ENCODE data around the gene MYRIP.
"Not testable (repeated sequence)": the region's sequence is repeated elsewhere in the genome, so short reads cannot be mapped to it uniquely, and the experiment has no call there.

The MYRIP gene

DNA sequence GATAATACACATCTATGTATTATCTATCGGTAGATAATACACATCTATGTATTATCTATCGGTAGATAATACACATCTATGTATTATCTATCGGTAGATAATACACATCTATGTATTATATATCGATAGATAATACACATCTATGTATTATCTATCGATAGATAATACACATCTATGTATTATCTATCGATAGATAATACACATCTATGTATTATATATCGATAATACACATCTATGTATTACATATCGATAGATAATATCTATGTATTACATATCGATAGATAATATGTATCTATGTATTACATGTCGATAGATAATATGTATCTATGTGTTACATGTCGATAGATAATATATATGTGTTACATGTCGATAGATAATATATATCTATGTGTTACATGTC lies 275.0 kb downstream of the MYRIP start:
- not testable (repeated sequence) for DNase-seq (ENCODE audit: low read depth)

DNA sequence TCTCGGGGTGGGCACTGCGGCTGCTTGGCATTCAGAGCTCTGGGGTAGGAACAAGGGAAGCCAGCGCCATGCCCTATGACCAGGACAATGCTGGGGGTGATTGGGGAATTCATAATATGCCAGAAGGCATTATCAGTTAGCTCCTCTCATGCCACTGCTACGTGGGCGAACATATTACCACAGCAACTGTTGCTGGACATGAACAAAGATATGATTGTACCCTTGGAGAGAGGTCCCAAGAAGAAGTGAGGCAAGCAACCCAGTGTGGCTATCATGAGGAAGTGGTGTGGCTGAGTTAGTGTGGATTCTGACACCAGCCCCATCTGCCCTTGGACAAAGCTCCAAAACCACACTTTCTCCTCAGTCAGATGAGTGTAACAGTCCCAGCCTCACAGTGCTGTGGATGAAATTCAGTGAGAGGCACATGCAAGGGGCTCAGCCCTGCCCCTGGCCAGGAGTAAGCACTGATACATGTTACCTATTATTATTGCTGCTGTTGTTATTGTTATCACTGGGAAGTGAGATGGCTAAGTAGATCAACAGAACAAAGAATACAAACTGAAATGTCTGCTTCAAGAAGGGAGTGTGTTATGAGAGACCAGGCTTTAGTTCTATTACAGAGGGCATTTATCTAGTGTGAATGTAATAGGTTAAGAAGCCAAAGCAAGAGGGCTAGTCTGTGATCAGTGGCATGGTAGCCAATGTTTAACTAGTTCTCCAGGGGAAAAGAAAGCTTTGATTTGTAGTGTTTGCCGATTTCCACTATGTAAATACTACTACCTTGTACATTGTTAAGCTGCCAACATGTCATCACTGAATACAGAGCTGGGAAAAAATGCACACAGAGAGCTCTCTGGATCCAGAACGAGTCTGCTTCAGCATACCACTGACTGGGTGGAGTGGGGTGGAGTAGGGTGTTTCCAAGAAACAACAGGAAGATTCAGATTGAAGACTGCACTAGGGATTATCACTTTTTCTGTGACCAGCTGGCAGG lies 277.8 kb downstream of the MYRIP start:
- no peak for DNase-seq (ENCODE audit: low read depth)

DNA sequence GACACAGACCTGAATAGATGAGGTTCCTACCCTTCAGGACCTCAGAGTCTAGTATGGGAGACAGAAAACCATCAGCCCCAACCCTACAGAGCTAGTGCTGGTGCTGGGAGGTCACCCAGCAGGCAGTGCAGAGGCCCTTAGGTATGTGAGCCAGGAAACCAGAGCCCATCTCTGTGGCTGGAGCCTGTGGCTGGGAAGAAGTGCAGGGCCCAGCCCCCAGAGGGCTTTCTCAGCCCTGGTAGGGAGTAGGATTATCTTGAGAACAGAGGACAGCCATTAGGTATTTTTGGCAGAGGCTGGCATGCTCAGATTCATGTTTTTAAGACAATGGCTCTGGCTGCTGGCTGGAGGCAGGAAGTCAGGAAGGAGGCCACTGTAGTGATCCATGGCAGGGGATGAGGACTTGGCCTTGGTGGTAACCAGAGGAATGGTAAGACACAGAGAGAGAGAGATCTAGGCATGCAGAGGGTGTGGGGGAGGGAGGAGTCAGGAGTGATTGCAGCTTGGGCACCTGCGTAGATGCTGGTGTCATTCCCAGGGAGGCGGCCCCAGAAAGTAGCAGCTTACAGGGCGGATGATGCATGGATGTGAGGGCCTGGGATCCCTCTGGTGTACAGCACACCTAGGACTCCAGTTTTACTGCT lies 279.2 kb downstream of the MYRIP start:
- DNase-seq (ENCODE audit: low read depth): no peak

DNA sequence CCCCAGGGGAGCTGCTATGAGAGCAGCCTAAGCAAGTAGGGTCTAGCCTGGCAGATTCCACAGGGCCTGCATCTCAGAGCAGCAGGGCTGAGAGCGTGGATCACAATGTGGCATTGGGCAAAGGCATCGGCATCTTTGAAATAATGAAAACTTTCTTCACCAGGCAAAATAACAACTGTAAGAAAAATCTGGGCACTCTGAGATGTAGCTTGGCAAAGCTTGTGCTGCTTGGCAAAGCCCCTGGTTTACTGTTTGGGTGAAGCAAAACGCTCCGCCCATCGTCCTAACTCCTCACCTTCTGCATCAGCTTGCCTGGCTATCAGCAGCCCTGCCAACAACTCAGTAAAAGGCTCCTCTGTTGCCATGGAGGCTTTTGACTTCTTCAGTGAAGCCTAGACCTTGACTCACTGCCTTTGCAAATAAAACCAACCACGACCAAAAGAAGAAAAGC lies 287.3 kb downstream of the MYRIP start:
- DNase-seq (ENCODE audit: low read depth): no peak

DNA sequence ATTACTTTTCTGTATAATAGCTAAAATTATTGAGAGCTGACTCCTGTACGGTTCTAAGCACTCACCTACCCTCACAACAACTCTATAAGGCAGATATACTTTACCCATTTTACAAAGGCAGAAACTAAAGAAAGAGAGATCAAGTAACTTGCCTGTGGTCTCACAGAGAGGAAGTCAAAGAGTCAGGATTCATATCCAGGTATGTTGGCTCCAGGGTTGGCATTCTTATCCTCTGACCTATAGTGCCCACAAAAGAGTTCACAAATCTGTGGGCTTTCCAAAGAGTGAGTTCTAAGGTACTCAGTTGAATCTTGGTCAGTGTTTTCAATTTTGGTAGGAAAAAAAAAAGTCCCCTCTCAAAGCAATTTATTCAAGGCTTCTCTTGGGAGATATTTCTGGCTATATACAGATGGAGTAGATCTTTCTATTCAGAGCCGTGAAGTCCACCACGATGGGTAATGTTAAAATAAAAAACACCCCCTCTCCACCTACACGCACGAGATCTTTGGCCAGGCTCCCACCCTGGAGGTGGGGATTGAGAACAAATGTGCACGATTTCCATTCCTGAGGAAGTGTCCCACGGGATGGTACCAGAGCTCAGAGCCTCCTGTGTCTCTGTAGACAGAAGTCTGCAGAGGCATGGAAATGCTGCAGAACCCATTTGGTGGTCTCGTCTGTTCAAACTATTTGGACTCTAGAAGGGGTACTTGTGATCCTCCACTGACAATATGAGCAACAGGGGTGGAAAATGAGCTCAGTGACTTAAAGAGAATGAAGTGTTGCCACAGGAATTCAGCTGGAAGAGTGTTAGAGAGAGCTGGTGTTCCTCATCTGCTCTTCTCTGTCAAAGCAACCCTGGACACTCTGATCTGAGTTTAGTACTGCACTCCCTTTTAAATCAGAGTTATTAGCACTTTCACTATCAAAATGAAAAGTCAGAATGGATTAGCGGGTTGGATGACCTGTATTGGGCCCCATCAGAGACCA lies 288.0 kb downstream of the MYRIP start:
- DNase-seq (ENCODE audit: low read depth): no peak

DNA sequence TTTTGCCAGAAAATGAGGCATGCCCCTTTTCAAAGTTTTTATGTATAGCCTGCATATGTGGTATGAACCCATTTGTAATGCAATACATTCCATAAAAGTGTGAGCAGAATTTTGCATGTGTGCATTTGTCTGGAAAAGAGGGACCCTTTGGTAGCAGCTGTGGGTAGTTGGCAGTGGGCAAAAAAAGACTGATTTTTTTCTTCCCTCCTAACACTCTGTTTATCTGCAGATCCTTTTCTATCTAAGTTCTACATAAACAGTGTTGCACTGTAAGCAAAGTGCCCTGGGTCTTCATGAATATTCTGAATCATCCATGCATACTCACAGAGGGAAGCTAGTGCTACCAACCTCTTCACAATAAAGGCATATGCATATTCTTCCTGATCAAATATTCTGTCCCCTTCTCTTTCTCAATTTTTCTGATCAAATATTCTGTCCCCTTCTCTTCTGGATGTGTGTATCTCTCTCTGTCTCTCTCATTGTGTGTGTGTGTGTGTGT lies 288.9 kb downstream of the MYRIP start:
- no peak for DNase-seq (ENCODE audit: low read depth)

DNA sequence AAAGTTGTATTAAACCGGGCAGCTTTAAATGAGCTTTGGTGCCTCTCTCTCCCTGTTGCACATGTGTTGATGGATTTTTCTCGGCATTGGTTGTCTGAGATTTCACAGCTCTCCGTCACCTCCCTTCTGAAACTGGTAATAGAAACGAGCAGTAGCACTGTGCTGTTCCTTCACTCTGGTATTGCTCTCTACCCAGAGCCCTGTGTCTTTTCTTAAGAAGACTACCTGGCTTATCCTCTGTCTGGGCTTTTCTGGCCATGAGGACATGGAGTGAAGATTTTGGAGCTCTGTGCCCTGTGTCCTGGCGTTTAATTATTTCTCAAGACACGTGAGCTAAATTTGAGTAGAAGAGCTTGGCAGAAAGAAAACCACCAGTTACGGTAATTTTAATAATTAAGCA lies 290.5 kb downstream of the MYRIP start:
- DNase-seq (ENCODE audit: low read depth): no peak

DNA sequence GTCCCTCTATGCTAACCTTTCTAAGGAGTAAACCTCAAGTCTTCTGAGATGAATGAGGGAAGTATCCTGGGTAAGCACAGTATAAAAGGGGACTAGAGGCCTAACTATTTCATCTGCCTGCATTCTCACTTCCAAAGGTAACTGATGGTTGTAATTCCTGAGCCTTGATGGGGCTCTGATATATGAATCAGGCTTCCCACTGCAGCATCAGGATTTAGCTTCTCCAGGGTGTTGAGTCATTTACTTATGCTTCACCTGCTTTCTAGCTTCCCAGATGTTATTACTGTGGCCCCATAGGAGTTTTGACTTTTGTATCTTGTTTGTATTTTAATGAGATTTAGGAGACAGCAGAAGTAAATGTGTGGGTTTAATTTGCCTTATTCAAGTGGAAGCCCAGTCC lies 292.8 kb downstream of the MYRIP start:
- DNase-seq (ENCODE audit: low read depth): no peak

DNA sequence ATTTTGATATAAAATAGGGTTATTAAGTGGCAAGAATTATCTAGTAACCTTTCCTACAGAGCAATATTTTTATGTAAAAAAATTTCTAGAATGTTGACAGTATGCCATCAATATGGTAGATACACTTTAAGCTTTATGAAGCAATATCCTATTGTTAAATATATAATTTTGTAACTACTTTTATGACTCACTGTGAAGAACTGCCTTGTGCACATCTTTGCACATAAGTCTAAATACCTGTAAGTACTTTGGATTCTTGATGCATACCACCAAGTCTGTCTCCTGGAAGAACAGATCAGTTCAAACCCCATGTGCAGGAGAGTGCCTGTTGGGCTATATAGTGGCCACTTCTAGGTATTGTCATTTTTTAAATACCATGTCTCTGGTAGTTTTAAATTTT lies 294.4 kb downstream of the MYRIP start:
- no peak for DNase-seq (ENCODE audit: low read depth)

DNA sequence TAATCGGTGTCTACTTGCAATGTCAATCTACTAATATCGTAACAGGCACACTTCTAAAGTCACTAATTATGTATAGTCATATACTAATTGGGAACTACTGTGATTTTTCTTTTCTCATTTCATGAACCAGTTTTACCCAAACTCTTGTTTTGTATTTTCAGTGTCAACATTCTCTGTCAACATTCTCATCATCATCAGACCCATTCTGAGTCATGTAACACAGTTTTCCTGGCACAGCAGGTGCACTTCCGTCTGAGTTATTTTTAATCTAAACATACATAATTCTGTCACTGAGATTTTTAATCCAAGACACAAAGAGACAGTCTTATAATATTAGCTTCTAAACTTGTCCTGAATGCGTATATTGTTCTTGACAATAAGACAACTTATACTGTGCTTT lies 295.0 kb downstream of the MYRIP start:
- DNase-seq (ENCODE audit: low read depth): no peak

DNA sequence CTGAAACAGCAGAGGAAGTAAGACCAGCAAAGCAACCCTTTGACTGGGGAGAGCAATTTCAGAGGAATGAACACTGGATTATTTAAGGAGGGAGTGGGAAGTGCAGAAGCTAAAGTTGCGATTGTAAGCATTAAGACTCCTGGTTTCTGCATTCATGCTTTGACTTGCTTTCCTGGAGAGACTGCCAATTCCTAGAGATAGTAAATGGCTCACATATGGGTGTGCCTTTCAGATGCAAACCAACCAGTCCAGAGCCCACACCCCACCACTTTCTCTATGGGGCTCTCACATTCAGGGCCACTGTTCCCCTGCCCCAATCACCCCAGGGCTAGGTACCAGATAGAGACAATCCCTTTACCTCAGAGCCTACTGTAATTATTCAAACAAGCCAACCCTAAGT lies 299.2 kb downstream of the MYRIP start:
- DNase-seq (ENCODE audit: low read depth): no peak

DNA sequence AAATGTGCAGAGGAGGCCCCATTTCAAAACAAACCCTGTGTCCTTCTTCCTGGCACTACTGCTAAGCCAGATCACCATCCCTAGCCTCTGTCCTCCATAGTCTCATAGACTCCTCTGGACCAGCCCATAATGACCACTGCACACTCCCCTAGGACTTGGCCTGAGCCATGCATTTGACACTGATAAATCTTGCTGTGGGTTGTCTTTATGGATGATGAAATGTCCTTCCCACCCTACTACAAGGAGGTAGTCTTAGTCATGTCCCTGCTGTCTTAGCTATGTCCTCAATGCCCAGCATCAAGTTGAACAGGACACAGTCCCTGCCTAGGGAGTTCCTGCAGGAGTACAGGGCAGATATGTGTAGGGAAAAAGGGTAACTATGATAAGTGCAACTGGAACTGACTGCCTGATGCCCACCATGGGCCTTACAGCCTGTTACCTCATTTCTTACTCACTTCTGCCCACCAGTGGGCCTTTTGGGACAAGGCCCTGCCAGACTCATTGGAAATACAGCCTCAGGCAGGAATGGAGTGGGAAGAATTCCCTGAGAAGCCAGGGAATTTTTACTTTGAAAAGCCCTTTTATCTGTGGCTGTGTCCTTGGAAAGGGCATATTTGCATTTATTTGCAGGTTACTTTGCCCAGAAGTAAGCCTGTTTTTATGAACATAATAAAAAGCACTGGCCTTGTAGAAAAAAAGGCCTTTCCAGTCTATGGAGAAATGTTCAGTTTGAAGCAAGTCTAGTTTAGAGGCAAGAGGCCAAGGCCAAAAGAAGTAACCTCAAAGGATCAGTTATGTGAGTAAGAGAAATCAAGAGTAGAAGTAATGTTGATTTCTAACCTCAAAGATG lies 300.5 kb downstream of the MYRIP start:
- no peak for DNase-seq (ENCODE audit: low read depth)

DNA sequence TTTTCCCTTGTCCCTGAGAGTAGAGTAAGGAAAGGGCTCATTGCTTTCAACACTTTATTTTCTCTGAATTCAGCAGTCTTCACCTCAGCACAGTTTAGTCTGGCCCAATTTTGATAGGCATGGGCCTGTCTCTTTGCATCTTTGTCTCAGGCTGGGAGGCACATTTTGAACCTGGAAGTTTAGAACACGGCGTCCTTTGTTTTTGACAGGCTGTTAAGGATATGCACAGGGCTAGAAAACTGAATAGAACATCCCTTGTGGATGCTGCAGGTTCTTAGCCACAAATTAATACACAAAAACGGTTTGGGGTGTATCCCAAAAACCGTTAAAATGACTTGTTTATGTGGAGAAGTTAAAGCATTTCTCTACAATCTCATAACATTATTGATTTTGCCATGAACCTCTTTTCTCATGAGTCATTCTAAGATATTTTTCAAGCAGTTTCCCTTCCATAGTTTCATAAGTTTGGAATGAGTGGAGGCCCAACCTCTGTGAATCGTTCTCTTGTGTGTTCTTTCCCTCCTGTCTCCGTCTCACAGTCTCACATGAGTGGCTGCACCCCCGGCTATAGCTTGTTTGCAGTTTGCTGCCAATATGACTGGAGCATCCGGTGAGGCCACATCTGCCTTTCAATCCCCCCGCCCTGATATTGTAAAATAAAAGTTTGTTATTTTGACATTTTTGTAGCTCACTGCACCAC lies 307.2 kb downstream of the MYRIP start:
- peak; percentile 20 for DNase-seq (ENCODE audit: low read depth)

DNA sequence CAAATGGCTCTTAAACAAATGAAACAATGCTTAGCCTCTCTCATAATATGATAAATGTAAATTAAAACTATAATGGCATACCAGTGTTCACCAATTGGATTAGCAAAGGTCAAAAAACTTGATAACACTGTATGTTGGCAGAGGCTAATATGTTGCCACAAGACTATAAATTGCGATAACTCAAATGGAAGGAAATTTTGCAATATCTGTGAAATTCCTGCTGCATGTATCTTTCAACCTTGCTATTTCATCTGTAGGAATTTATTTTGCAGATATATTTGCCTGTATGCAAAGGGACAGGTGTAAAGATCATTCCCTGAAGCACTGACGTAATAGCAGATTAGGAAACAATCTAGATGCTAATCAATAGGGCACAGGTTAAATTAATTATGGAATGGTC lies 308.7 kb downstream of the MYRIP start:
- DNase-seq (ENCODE audit: low read depth): no peak

DNA sequence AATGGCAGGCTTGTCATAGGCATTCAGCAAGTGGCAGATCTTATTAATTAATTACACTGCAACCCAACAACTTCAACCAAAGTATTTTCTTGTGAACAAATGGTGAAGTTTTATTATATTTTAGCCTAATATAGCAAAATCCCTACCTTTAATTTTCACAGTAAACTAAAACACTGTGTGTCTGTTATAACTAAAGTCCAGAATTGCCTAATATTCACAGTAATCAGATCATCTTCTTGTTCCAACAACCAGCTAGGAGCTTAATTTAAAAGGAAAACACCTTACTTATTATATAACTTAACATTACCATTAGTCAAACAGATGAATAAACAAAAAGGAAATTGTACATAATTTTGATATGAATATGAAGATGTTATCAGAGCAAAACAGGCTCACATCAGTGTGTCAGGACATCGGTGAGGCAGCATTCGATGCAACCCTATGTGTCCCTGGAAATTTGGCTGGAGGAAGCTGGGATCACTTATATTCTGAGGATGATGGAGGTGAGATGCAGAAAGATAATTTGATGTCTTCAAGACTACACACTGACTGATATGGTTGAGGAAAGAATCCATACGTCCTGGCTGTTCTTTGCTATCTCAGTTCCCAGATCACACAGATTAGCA lies 310.8 kb downstream of the MYRIP start:
- DNase-seq (ENCODE audit: low read depth): no peak

DNA sequence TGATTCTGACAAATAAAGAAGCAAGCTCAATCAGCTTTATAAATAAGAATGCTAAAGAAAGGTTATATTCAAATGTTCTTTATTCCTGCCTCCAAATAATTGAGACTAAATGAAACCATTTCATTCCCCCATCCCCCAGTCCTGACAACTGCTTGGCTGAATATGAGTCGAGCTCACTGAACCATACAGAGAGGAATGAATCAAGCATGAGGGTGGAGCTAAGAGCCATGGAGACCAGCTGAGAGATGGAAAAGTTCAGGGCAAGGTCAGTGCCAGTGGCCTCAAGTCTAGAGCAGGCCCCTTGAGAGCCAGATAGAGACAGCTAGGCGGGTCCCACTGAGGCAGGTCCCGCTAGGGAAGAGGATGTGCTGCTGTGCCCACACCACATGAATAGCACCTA lies 311.4 kb downstream of the MYRIP start:
- DNase-seq (ENCODE audit: low read depth): peak; percentile 51

DNA sequence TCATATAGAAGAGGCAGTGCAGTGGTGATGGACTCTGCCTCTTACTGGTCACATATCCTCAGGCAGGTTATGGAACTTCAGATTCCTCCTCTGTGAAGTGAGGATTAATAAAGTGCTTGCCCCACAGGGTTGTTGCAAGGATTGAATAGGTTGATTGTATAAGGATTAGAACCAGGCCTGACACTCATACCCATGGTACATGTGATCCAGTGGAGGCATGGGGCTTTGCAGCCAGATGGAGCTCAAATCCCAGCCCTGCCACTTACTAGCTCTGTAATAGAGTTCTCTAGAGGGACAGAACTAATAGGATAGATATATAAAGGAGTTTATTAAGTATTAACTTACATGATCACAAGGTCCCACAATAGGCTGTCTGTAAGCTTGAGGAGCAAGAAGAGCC lies 315.5 kb downstream of the MYRIP start:
- no peak for DNase-seq (ENCODE audit: low read depth)

DNA sequence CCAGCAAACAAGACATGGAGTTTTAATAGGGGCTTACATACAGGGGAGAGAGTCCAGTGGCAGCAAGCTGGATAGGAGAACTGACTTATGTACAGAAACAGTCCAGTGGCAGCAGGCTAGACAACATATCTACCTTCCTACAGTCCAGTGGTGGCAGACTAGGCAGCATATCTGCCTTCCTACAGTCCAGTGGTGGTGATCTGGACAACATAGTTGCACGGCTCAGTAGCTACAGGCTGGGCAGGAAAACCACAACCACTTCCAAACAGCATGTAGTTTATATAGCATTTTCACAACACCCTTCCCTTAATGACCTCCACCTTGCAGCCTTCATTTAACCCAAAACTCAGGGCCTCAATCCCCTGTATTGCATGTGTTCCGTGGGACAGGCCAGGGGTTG lies 318.8 kb downstream of the MYRIP start:
- no peak for DNase-seq (ENCODE audit: low read depth)

DNA sequence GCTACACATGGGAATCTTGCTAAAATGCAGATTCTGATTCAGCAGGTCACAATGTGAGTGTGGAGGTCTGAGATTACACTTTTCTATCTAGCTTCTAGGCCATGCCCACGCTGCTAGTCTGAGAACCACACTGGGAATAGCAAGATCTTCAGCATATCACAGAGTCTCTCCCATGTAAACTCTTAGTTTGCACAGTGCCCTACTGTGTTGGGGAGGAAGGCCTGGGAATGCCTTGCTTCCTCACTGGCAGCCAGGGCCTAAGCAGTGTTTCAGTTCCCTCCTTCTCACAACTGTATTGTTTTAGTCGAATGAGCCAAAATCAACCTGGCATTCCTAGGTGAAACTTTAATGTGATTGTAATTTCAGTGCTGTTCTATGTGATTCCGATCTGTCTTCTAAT lies 320.1 kb downstream of the MYRIP start:
- no peak for DNase-seq (ENCODE audit: low read depth)

DNA sequence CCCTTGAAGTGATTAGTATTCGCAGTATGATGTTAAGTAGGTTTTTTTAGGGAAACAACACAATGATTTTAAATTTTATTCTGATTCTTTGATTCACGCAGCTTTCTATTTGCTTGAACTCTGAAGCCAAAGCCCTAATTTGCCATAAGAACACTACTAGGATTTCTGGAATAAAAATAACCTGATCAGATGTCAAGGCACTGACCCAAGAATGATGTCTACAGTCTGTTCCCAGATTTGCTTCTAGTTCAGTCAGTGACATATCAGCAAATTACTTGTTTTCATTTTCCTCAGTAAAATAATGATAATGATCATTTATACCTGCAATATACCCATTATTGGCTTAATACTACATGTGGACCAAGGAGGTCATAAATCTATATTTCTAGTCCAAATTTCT lies 320.6 kb downstream of the MYRIP start:
- DNase-seq (ENCODE audit: low read depth): no peak
